ENCODE data around the gene BDKRB2.

DNA sequence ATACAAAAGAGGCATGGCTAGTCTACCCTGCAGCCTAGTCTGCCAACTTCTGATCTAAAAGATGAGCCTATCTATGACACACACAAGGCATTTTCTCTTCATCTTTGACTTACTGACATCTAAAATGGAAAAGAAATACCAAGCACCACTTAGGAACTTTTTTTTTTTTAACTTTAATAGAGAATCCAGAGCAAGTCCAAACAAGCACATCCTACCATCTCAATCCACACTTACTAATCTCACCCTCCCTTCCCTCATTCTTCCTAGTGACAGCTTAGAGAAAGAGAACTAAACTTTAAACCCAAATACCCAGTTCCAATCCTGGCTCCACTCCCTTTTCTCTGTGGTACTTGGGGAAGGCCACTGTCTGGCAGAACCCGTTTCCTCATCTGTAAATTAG lies 83.2 kb downstream of the BDKRB2 start:
- TF ChIP-seq, protein P1, sequence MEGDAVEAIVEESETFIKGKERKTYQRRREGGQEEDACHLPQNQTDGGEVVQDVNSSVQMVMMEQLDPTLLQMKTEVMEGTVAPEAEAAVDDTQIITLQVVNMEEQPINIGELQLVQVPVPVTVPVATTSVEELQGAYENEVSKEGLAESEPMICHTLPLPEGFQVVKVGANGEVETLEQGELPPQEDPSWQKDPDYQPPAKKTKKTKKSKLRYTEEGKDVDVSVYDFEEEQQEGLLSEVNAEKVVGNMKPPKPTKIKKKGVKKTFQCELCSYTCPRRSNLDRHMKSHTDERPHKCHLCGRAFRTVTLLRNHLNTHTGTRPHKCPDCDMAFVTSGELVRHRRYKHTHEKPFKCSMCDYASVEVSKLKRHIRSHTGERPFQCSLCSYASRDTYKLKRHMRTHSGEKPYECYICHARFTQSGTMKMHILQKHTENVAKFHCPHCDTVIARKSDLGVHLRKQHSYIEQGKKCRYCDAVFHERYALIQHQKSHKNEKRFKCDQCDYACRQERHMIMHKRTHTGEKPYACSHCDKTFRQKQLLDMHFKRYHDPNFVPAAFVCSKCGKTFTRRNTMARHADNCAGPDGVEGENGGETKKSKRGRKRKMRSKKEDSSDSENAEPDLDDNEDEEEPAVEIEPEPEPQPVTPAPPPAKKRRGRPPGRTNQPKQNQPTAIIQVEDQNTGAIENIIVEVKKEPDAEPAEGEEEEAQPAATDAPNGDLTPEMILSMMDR (IDR thresholded peaks at IDR 0.05) = no peak
- TF ChIP-seq EP300 (IDR thresholded peaks at IDR 0.05) = no peak
- no peak for TF ChIP-seq POLR2A (IDR thresholded peaks at IDR 0.05)
- TF ChIP-seq POLR2AphosphoS5 (IDR thresholded peaks at IDR 0.05) = no peak
